Measurements from ENCODE around the gene MED12. TPM values are rescaled to one million over a fixed set of nuclear protein-coding genes. Genes with fewer than 3 reads are reported as not detected.

Gene MED12
- total and polyA plus RNA-seq, 2 experiments from 2014 or later: 7.1 to 40.6 TPM

DNA sequence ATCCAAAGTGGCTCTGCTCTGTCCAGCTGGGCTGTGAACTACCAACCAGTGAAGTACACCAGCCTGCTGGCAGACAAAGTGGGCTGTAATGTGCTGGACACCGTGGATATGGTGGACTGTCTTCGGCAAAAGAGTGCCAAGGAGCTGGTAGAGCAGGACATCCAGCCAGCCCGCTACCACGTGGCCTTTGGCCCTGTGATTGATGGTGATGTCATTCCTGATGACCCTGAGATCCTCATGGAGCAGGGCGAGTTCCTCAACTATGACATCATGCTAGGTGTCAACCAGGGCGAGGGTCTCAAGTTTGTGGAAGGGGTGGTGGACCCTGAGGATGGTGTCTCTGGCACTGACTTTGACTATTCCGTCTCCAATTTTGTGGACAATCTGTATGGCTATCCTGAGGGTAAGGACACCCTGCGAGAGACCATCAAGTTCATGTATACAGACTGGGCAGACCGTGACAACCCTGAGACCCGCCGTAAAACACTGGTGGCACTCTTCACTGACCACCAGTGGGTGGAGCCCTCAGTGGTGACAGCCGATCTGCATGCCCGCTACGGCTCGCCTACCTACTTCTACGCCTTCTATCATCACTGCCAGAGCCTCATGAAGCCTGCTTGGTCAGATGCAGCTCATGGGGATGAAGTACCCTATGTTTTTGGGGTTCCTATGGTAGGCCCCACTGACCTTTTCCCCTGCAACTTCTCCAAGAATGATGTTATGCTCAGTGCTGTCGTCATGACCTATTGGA lies 48.8 kb downstream of the MED12 start:
- TF ChIP-seq, protein P1, sequence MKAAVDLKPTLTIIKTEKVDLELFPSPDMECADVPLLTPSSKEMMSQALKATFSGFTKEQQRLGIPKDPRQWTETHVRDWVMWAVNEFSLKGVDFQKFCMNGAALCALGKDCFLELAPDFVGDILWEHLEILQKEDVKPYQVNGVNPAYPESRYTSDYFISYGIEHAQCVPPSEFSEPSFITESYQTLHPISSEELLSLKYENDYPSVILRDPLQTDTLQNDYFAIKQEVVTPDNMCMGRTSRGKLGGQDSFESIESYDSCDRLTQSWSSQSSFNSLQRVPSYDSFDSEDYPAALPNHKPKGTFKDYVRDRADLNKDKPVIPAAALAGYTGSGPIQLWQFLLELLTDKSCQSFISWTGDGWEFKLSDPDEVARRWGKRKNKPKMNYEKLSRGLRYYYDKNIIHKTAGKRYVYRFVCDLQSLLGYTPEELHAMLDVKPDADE (IDR thresholded peaks at IDR 0.05): no peak
- TF ChIP-seq EZH2phosphoT487 (IDR thresholded peaks at IDR 0.05; ENCODE audit: unreplicated experiment): no peak
- TF ChIP-seq POLR2AphosphoS5 (IDR thresholded peaks at IDR 0.05; ENCODE audit: low read depth): no peak
- no peak for TF ChIP-seq JUNB (IDR thresholded peaks at IDR 0.05; ENCODE audit: unreplicated experiment)
- TF ChIP-seq, protein P2, sequence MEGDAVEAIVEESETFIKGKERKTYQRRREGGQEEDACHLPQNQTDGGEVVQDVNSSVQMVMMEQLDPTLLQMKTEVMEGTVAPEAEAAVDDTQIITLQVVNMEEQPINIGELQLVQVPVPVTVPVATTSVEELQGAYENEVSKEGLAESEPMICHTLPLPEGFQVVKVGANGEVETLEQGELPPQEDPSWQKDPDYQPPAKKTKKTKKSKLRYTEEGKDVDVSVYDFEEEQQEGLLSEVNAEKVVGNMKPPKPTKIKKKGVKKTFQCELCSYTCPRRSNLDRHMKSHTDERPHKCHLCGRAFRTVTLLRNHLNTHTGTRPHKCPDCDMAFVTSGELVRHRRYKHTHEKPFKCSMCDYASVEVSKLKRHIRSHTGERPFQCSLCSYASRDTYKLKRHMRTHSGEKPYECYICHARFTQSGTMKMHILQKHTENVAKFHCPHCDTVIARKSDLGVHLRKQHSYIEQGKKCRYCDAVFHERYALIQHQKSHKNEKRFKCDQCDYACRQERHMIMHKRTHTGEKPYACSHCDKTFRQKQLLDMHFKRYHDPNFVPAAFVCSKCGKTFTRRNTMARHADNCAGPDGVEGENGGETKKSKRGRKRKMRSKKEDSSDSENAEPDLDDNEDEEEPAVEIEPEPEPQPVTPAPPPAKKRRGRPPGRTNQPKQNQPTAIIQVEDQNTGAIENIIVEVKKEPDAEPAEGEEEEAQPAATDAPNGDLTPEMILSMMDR (conservative IDR thresholded peaks at IDR 0.05; ENCODE audit: low read depth in 2 of 2): no peak
- TF ChIP-seq STAT1 (IDR thresholded peaks at IDR 0.05; ENCODE audit: unreplicated experiment): no peak
- no peak for TF ChIP-seq ZNF114 (CRISPR knock-in tag; IDR thresholded peaks at IDR 0.05)
- TF ChIP-seq CREB1 (CRISPR knock-in tag; IDR thresholded peaks at IDR 0.05; ENCODE audit: low read depth): no peak
- TF ChIP-seq NANOG (IDR thresholded peaks at IDR 0.05; ENCODE audit: borderline replicate concordance): no peak
- TF ChIP-seq, protein P3, sequence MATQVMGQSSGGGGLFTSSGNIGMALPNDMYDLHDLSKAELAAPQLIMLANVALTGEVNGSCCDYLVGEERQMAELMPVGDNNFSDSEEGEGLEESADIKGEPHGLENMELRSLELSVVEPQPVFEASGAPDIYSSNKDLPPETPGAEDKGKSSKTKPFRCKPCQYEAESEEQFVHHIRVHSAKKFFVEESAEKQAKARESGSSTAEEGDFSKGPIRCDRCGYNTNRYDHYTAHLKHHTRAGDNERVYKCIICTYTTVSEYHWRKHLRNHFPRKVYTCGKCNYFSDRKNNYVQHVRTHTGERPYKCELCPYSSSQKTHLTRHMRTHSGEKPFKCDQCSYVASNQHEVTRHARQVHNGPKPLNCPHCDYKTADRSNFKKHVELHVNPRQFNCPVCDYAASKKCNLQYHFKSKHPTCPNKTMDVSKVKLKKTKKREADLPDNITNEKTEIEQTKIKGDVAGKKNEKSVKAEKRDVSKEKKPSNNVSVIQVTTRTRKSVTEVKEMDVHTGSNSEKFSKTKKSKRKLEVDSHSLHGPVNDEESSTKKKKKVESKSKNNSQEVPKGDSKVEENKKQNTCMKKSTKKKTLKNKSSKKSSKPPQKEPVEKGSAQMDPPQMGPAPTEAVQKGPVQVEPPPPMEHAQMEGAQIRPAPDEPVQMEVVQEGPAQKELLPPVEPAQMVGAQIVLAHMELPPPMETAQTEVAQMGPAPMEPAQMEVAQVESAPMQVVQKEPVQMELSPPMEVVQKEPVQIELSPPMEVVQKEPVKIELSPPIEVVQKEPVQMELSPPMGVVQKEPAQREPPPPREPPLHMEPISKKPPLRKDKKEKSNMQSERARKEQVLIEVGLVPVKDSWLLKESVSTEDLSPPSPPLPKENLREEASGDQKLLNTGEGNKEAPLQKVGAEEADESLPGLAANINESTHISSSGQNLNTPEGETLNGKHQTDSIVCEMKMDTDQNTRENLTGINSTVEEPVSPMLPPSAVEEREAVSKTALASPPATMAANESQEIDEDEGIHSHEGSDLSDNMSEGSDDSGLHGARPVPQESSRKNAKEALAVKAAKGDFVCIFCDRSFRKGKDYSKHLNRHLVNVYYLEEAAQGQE (IDR thresholded peaks at IDR 0.05; ENCODE audit: unreplicated experiment): no peak
- TF ChIP-seq EZH2 (IDR thresholded peaks at IDR 0.05; ENCODE audit: low read depth, unreplicated experiment): no peak
- TF ChIP-seq, protein P4, sequence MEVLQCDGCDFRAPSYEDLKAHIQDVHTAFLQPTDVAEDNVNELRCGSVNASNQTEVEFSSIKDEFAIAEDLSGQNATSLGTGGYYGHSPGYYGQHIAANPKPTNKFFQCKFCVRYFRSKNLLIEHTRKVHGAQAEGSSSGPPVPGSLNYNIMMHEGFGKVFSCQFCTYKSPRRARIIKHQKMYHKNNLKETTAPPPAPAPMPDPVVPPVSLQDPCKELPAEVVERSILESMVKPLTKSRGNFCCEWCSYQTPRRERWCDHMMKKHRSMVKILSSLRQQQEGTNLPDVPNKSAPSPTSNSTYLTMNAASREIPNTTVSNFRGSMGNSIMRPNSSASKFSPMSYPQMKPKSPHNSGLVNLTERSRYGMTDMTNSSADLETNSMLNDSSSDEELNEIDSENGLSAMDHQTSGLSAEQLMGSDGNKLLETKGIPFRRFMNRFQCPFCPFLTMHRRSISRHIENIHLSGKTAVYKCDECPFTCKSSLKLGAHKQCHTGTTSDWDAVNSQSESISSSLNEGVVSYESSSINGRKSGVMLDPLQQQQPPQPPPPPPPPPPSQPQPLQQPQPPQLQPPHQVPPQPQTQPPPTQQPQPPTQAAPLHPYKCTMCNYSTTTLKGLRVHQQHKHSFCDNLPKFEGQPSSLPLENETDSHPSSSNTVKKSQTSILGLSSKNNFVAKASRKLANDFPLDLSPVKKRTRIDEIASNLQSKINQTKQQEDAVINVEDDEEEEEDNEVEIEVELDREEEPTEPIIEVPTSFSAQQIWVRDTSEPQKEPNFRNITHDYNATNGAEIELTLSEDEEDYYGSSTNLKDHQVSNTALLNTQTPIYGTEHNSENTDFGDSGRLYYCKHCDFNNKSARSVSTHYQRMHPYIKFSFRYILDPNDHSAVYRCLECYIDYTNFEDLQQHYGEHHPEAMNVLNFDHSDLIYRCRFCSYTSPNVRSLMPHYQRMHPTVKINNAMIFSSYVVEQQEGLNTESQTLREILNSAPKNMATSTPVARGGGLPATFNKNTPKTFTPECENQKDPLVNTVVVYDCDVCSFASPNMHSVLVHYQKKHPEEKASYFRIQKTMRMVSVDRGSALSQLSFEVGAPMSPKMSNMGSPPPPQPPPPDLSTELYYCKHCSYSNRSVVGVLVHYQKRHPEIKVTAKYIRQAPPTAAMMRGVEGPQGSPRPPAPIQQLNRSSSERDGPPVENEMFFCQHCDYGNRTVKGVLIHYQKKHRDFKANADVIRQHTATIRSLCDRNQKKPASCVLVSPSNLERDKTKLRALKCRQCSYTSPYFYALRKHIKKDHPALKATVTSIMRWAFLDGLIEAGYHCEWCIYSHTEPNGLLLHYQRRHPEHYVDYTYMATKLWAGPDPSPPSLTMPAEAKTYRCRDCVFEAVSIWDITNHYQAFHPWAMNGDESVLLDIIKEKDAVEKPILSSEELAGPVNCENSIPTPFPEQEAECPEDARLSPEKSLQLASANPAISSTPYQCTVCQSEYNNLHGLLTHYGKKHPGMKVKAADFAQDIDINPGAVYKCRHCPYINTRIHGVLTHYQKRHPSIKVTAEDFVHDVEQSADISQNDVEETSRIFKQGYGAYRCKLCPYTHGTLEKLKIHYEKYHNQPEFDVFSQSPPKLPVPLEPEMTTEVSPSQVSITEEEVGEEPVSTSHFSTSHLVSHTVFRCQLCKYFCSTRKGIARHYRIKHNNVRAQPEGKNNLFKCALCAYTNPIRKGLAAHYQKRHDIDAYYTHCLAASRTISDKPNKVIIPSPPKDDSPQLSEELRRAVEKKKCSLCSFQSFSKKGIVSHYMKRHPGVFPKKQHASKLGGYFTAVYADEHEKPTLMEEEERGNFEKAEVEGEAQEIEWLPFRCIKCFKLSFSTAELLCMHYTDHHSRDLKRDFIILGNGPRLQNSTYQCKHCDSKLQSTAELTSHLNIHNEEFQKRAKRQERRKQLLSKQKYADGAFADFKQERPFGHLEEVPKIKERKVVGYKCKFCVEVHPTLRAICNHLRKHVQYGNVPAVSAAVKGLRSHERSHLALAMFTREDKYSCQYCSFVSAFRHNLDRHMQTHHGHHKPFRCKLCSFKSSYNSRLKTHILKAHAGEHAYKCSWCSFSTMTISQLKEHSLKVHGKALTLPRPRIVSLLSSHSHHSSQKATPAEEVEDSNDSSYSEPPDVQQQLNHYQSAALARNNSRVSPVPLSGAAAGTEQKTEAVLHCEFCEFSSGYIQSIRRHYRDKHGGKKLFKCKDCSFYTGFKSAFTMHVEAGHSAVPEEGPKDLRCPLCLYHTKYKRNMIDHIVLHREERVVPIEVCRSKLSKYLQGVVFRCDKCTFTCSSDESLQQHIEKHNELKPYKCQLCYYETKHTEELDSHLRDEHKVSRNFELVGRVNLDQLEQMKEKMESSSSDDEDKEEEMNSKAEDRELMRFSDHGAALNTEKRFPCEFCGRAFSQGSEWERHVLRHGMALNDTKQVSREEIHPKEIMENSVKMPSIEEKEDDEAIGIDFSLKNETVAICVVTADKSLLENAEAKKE (CRISPR knock-in tag; IDR thresholded peaks at IDR 0.05): no peak
- TF ChIP-seq ZNF331 (CRISPR knock-in tag; IDR thresholded peaks at IDR 0.05; ENCODE audit: low read depth): no peak
- H2AFZ ChIP-seq: no peak overlapping the region
- no peak overlapping the region for H3K4me3 ChIP-seq
- H3K9me2 ChIP-seq (ENCODE audit: insufficient read depth): no peaks in the 10 kb centered on the region
- H3K4me1 ChIP-seq (ENCODE audit: insufficient read depth): no peaks in the 10 kb centered on the region
- H3K4me1 Mint-ChIP-seq: peaks cover 31% of the 10 kb centered on the region
- H3K27me3 ChIP-seq (ENCODE audit: insufficient read depth): no peaks in the 10 kb centered on the region
- H3K27me3 Mint-ChIP-seq (ENCODE audit: insufficient read depth, low read depth, poor library complexity): peaks cover 15% of the 10 kb centered on the region
- no peak overlapping the region for H3K4me3 Mint-ChIP-seq
- H3K79me2 ChIP-seq (replicated peaks; ENCODE audit: insufficient read depth): no peaks in the 10 kb centered on the region
- H3K36me3 ChIP-seq (ENCODE audit: insufficient read depth): no peaks in the 10 kb centered on the region
- no peak overlapping the region for H3K27ac Mint-ChIP-seq
- no peak overlapping the region for H3K27ac ChIP-seq (ENCODE audit: low read depth)
- H3K9me3 Mint-ChIP-seq: no peaks in the 10 kb centered on the region
- no peaks in the 10 kb centered on the region for H4K20me1 ChIP-seq (replicated peaks; ENCODE audit: insufficient read depth)
- ATAC-seq (no peak), DNase-seq (ENCODE audit: low spot score) (no peak)
- no peak overlapping the region for H3K4me2 ChIP-seq
- peaks cover 9% of the 10 kb centered on the region; the same call in 2 of the 3 replicates for H3K36me3 Mint-ChIP-seq (ENCODE audit: low read depth)
- H3F3A ChIP-seq (replicated peaks; ENCODE audit: low read depth): no peaks in the 10 kb centered on the region

All from GM23338 (cell line).